Neural cell (in vitro differentiated cells): ENCODE results near the gene PTEN.

Source experiments
- CTCF ChIP-seq: fragments of 450-650 bp; IDR thresholded peaks from 2 replicates; pipeline ENCODE4 v1.5.1; 2014; ENCODE audit warnings: antibody characterized with exemption, mild to moderate bottlenecking, moderate library complexity; ENCODE audit not compliant: poor library complexity, severe bottlenecking
- EP300 ChIP-seq: fragments of 450-650 bp; conservative IDR thresholded peaks from 2 replicates; pipeline ENCODE4 v1.6.1; 2014; ENCODE audit warnings: antibody characterized with exemption, mild to moderate bottlenecking, moderate library complexity; ENCODE audit not compliant: poor library complexity, severe bottlenecking
- EZH2 ChIP-seq: fragments of 200-600, 300-800 bp; shearing (Covaris generic), sonication (generic); IDR thresholded peaks from 2 replicates; pipeline ENCODE4 v1.6.1; 2014; ENCODE audit warnings: antibody characterized with exemption, low read length, borderline replicate concordance, mild to moderate bottlenecking; ENCODE audit not compliant: insufficient read depth, poor library complexity, severe bottlenecking
- POLR2AphosphoS5 ChIP-seq: IDR thresholded peaks from 2 replicates; pipeline ENCODE4 v1.6.1; 2012
- TAF1 ChIP-seq: IDR thresholded peaks from 2 replicates; pipeline ENCODE4 v1.6.1; 2012; ENCODE audit warnings: low read depth

- no peak for TF ChIP-seq CTCF
- TF ChIP-seq POLR2AphosphoS5 = no peak
- TF ChIP-seq EP300 = no peak
- no peak for TF ChIP-seq TAF1
- TF ChIP-seq EZH2 = no peak
These were observed 76.8 kb downstream of the PTEN start for GRCh38 chr10:87940210-87940609.
